HepG2 (cell line): ENCODE results near the gene BARX2. TPM values are rescaled to one million over a fixed set of nuclear protein-coding genes. Genes with fewer than 3 reads are reported as not detected.

Experiments used
- ATAC-seq: fragments of 200-7000 bp; cut with Tn5 transposase; 3 replicates; pipeline ENCODE4 v1.9.1; 2020; ENCODE audit warnings: mild to moderate bottlenecking, moderate library complexity
- BruUV-seq: library from RNA; stranded (reverse); fragments of 400-500 nt; replicated peaks from 2 replicates; lab custom pipeline; 2021; lab: Mats Ljungman, UMichigan
- CTCF ChIA-PET: fragments of 300-600 bp; formaldehyde crosslinking; extraction: SDS; loops from one replicate; lab custom pipeline; 2021; ENCODE audit warnings: low total read pairs, inconsistent platforms, low intra/inter-chr PET ratio; lab: Yijun Ruan, JAX
- POLR2A ChIA-PET: fragments of 350-600 bp; sonication (Branson Sonifier 250); formaldehyde crosslinking; loops from one replicate; lab custom pipeline; 2020; ENCODE audit warnings: antibody characterized with exemption, inconsistent platforms; lab: Yijun Ruan, JAX
- DNase-seq: peaks from one replicate; pipeline ENCODE4 v3.0.0-alpha.2; 2015; ENCODE audit warnings: low spot score
- FAIRE-seq: peaks from 3 replicates; lab custom pipeline; 2011; peaks lifted over from hg19 to GRCh38; lab: Jason Lieb, UNC
- H2AFZ ChIP-seq: one replicate; pipeline ENCODE4 v1.6.1; 2011; ENCODE audit warnings: low read length, inconsistent platforms
- H3K27ac ChIP-seq: fragments of 300-600 bp; 3 replicates; pipeline ENCODE4 v1.8.0; 2011; ENCODE audit warnings: mixed run types, mild to moderate bottlenecking, mixed read lengths, low read length, inconsistent platforms; ENCODE audit not compliant: insufficient read depth; ENCODE audit errors: extremely low read length
- H3K27me3 ChIP-seq, 2 experiments: fragments of 200-600 bp in 1 of 2; 2 replicates in 1 of 2; 3 replicates in 1 of 2; pipeline versions ENCODE4 v1.6.0 to v1.8.0; 2011; ENCODE audit warnings: low read length in 2 of 2, mild to moderate bottlenecking in 2 of 2, moderate library complexity in 2 of 2, inconsistent platforms in 1 of 2; ENCODE audit not compliant: insufficient read depth in 2 of 2, control insufficient read depth in 1 of 2
- H3K36me3 ChIP-seq, 2 experiments: fragments of 200-600 bp in 1 of 2; replicated peaks in 1 of 2; 2 replicates in 1 of 2; 3 replicates in 1 of 2; pipeline versions ENCODE4 v1.5.1 to v1.8.0; 2011; ENCODE audit warnings: low read length in 2 of 2, inconsistent platforms in 1 of 2; ENCODE audit not compliant: insufficient read depth in 2 of 2, control insufficient read depth in 1 of 2
- H3K4me1 ChIP-seq: 2 replicates; pipeline ENCODE4 v1.5.1; 2012; ENCODE audit warnings: low read length, inconsistent platforms; ENCODE audit not compliant: insufficient read depth
- H3K4me2 ChIP-seq: 2 replicates; pipeline ENCODE4 v1.6.0; 2011; ENCODE audit warnings: low read depth, low read length, inconsistent platforms
- H3K4me3 ChIP-seq, 3 experiments: fragments of 200-600 bp in 1 of 3; sonication (generic), shearing (Covaris generic) in 1 of 3; replicated peaks in 1 of 3; 2 replicates each; pipeline ENCODE4 v1.5.1; 2011 to 2016; ENCODE audit warnings: low read length in 3 of 3, inconsistent platforms in 2 of 3, low read depth in 2 of 3, mild to moderate bottlenecking in 2 of 3, control low read depth in 1 of 3, mixed read lengths in 1 of 3; ENCODE audit not compliant: insufficient read depth in 1 of 3
- H3K79me2 ChIP-seq: one replicate; pipeline ENCODE4 v1.6.1; 2011; ENCODE audit warnings: low read length, inconsistent platforms; ENCODE audit not compliant: insufficient read depth
- H3K9ac ChIP-seq: 2 replicates; pipeline ENCODE4 v1.6.0; 2011; ENCODE audit warnings: mild to moderate bottlenecking, low read depth, low read length, inconsistent platforms; ENCODE audit not compliant: insufficient read depth
- H3K9me3 ChIP-seq: 2 replicates; pipeline ENCODE4 v1.5.1; 2012; ENCODE audit warnings: mild to moderate bottlenecking, low read length
- H4K20me1 ChIP-seq: 2 replicates; pipeline ENCODE4 v1.6.0; 2011; ENCODE audit warnings: inconsistent platforms, mild to moderate bottlenecking, low read length, moderate library complexity; ENCODE audit not compliant: insufficient read depth
- ATF2 ChIP-seq: sonication (generic); formaldehyde crosslinking; IDR thresholded peaks from 2 replicates; pipeline ENCODE4 v1.4.0; 2020; ENCODE audit warnings: missing genetic modification reagents
- BRD4 ChIP-seq: sonication (generic); formaldehyde crosslinking; IDR thresholded peaks from 2 replicates; pipeline ENCODE4 v1.4.0; 2020; ENCODE audit warnings: missing genetic modification reagents
- ETV6 ChIP-seq: sonication (generic); formaldehyde crosslinking; conservative IDR thresholded peaks from 2 replicates; pipeline ENCODE4 v1.4.0; 2020; ENCODE audit warnings: missing genetic modification reagents
- GABPA ChIP-seq, 2 experiments: IDR thresholded peaks; 2 replicates each; pipeline ENCODE4 v1.6.1; 2011 to 2016; ENCODE audit warnings: low read depth in 2 of 2, low read length in 1 of 2, missing biosample characterization in 1 of 2, missing genetic modification characterization in 1 of 2
- GABPB1 ChIP-seq: IDR thresholded peaks from 2 replicates; pipeline ENCODE4 v1.6.1; 2016; ENCODE audit warnings: mild to moderate bottlenecking, missing genetic modification reagents, moderate library complexity, missing compliant biosample characterization
- GZF1 ChIP-seq: sonication (generic); formaldehyde crosslinking; IDR thresholded peaks from 2 replicates; pipeline ENCODE4 v1.5.1; 2020; ENCODE audit warnings: mild to moderate bottlenecking, missing genetic modification reagents
- NBN ChIP-seq: fragments of 450-650 bp; conservative IDR thresholded peaks from 2 replicates; pipeline ENCODE4 v1.6.1; 2017
- NR2C2 ChIP-seq: sonication (generic); formaldehyde crosslinking; IDR thresholded peaks from 2 replicates; pipeline ENCODE4 v1.4.0; 2020; ENCODE audit warnings: missing genetic modification reagents, mild to moderate bottlenecking, moderate library complexity, borderline replicate concordance
- PLRG1 ChIP-seq: fragments of 450-650 bp; conservative IDR thresholded peaks from 2 replicates; pipeline ENCODE4 v1.6.1; 2016
- SAP130 ChIP-seq: IDR thresholded peaks from 2 replicates; pipeline ENCODE4 v1.6.1; 2016; ENCODE audit warnings: low read depth
- TEAD3 ChIP-seq: optimal IDR thresholded peaks from 2 replicates; pipeline ENCODE3; 2016; ENCODE audit warnings: borderline replicate concordance
- YEATS2 ChIP-seq: sonication (generic); formaldehyde crosslinking; IDR thresholded peaks from 2 replicates; pipeline ENCODE4 v1.4.0; 2020; ENCODE audit warnings: missing genetic modification reagents, borderline replicate concordance
- ZNF329 ChIP-seq: sonication (generic); formaldehyde crosslinking; IDR thresholded peaks from 2 replicates; pipeline ENCODE4 v1.9.0; 2021; ENCODE audit warnings: low read depth, mild to moderate bottlenecking, missing genetic modification reagents
- WGBS: methylation state at CpG from one replicate; pipeline ENCODE4 v1.1.6; 2017; ENCODE audit warnings: low lambda C conversion rate; 5-methylcytosine and 5-hydroxymethylcytosine counted together
- in situ Hi-C: cut with HindIII; loops from 2 replicates; pipeline ENCODE4 v1.10.0; 2017; ENCODE audit warnings: low pct_unique_long_range_greater_than_20kb; ENCODE audit not compliant: extremely low pct_ligation_motif_present
- intact Hi-C: fragments of 100-400 bp; cut with micrococcal nuclease; formaldehyde crosslinking; loops from one replicate; pipeline ENCODE4 v1.10.0; 2022; ENCODE audit not compliant: unreplicated experiment
- polyA plus RNA-seq, 8 experiments: library from polyadenylated mRNA; depleted of rRNA in 3 of 8; stranded (reverse) in 7 of 8; unstranded in 1 of 8; fragments of >200 nt; fragmentation: Illumina TruSeq in 4 of 8; extraction: Trizol in 4 of 8; gene quantifications; 2 replicates each; pipeline versions ENCODE4 v1.2.1 to v1.2.3, GENCODE V29; 2011 to 2016; ENCODE audit warnings: low read depth in 4 of 8, missing spikeins in 1 of 8, mixed read lengths in 1 of 8; ENCODE audit not compliant: insufficient read depth in 1 of 8
- total RNA-seq, 5 experiments: library from RNA; depleted of rRNA; stranded (reverse); fragments of >200 nt; fragmentation: Illumina TruSeq; extraction: Trizol; gene quantifications; 2 replicates each; pipeline ENCODE4 v1.2.3, GENCODE V29; 2016; ENCODE audit warnings: low read depth in 1 of 5
- TF ChIP-seq, protein P1 (sequence below): sonication (generic); formaldehyde crosslinking; IDR thresholded peaks from 2 replicates; pipeline ENCODE4 v1.4.0; 2020; ENCODE audit warnings: missing genetic modification reagents

BARX2 gene
- total and polyA plus RNA-seq, 2 of the 13 experiments (the other 11 are each of a cell fraction or from before 2014, with no cell fraction given) = not detected

DNA sequence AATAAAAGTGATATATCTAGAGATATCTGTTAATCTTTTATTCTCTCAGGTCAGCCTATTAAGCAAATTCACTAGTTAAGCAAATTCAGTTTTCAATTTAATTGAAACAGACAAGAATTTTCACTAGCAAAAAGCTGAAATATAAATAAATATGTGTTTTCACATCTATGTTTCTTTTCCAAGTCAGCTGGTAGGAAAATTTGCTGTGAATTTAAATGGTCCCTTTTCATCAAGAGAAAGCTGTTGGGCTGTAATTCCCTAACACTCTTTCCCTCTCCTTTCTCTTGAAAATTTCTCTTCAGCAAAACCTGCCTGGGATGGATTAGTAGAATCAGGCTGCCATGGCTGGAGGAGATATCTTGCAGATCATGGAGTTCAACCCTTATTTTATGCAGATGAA, 46.9 kb upstream of the BARX2 start (continued):
- TF ChIP-seq ATF2 (CRISPR knock-in tag) (no peak), YEATS2 (CRISPR knock-in tag) (no peak), NBN (no peak)

- H3K79me2 ChIP-seq = no peaks in the 10 kb centered on the region
- ChIA-PET CTCF (interaction anchor here (0.8 to 5.4 kb wide), 4 partner anchors 17 to 375 kb away, joined by 3 to 65 read pairs (median 10); no protein-coding TSS in a partner anchor), POLR2A (no interaction called here)
- no peak overlapping the region for H3K27ac ChIP-seq
- no peaks in the 10 kb centered on the region for H4K20me1 ChIP-seq
- 34% methylated on average over 5 of the region's 5 CpGs for WGBS
- H3K4me3 ChIP-seq = no peak overlapping the region; a peak in 1 of 6 replicates
- no peak overlapping the region for H2AFZ ChIP-seq
- no peaks in the 10 kb centered on the region for H3K36me3 ChIP-seq
- in situ Hi-C loops = loop anchor here (5.0 kb wide), 2 partner anchors 104 to 214 kb away; no protein-coding TSS in a partner anchor
- H3K4me1 ChIP-seq = peaks cover 14% of the 10 kb centered on the region
- BruUV-seq = no TSS peak
- ATAC-seq (peak; percentile 76), FAIRE-seq (no peak)
- no peak for TF ChIP-seq ZNF329
- TF ChIP-seq TEAD3 (CRISPR knock-in tag) = peak; percentile 38
- no peak for TF ChIP-seq GZF1 (CRISPR knock-in tag)
- no peak for TF ChIP-seq ETV6
- peak; percentile 65; the same call in 1 of the 2 replicates for TF ChIP-seq NR2C2 (CRISPR knock-in tag)
- peak; percentile 14; the same call in 1 of the 2 replicates for TF ChIP-seq SAP130 (CRISPR knock-in tag)
- no peak for TF ChIP-seq PLRG1
- TF ChIP-seq BRD4 (CRISPR knock-in tag) = no peak
- TF ChIP-seq, protein P1, sequence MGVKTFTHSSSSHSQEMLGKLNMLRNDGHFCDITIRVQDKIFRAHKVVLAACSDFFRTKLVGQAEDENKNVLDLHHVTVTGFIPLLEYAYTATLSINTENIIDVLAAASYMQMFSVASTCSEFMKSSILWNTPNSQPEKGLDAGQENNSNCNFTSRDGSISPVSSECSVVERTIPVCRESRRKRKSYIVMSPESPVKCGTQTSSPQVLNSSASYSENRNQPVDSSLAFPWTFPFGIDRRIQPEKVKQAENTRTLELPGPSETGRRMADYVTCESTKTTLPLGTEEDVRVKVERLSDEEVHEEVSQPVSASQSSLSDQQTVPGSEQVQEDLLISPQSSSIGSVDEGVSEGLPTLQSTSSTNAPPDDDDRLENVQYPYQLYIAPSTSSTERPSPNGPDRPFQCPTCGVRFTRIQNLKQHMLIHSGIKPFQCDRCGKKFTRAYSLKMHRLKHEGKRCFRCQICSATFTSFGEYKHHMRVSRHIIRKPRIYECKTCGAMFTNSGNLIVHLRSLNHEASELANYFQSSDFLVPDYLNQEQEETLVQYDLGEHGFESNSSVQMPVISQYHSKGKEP = no peak
- peak; percentile 65 for TF ChIP-seq GABPB1 (CRISPR knock-in tag)
- no peak for TF ChIP-seq GABPA (IDR thresholded peaks at IDR 0.05; ENCODE audit: low read depth, low read length)
- peak; percentile 74 for TF ChIP-seq GABPA (CRISPR knock-in tag; IDR thresholded peaks at IDR 0.05; ENCODE audit: low read depth)
- TF ChIP-seq, all 625 proteins: peak for 5
- no peaks in the 10 kb centered on the region; a peak in 1 of 5 replicates for H3K27me3 ChIP-seq
- no peak overlapping the region for H3K9ac ChIP-seq
- no peaks in the 10 kb centered on the region for H3K9me3 ChIP-seq
- intact Hi-C loops = loop anchor here (1.0 kb wide), 1 partner anchor 52 kb away; no protein-coding TSS in a partner anchor
- DNase-seq = peak; percentile 16
- peak overlapping the region; percentile 34 for H3K4me2 ChIP-seq
Observed at GRCh38 chr11:129331217-129331616, 44.4 kb upstream of the BARX2 start.
